CD4-positive, alpha-beta T cell treated with Interleukin-6 for 4 hours (primary cell): Measurements from ENCODE around the gene MFN2.

Experiments
- DNase-seq: peaks from one replicate; pipeline ENCODE4 v3.0.0-alpha.2; 2020; ENCODE audit warnings: mixed read lengths

The MFN2 gene

GRCh38 chr1:12052997-12053686 is 72.9 kb downstream of the MFN2 start:
- no peak for DNase-seq

- DNase-seq, result no peak
Observed at GRCh38 chr1:12053752-12054548, 73.7 kb downstream of the MFN2 start.

DNA sequence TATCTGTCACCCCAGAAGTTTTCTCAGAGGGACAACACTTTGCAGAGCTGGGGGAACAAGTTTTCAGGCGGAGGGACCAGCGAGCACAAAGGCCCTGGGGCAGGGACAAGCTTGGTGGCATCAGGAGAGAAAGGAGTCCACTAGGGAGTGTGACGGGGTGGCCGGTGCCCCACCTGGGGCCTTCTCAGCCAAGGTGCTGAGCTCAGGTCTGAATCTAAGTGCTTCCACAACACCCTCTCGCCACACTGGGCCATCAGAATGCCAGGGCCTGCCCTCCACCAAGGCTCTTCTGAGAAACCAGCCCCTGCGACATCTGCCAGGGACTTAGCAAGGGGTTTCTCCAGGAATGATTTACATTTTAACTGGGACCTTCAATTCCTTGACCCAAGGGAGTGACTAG is 75.0 kb downstream of the MFN2 start:
- no peak for DNase-seq

DNA sequence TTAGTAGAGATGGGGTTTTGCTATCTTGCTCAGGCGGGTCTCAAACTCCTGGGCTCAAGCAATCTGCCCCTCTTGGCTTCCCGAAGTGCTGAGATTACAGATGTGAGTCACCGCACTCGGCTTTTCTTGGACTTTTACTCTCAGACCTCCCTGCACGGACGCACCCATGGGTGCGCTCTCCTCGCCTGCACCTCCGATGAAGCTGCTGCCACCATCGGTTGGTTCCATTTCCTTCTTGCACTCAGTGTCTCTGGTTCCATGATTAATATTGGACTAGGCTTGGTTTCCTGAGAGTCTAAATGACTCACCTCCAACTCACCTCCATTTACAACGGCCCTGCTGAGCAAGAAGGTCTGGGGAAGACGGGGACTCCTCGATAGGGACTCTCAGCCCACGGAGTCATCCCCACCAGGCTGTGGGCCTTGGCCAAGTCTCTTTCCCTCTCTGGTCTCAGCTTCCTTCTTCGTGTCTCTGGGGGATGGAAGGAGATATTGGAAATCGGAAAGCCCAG is 76.1 kb downstream of the MFN2 start:
- no peak for DNase-seq

DNA sequence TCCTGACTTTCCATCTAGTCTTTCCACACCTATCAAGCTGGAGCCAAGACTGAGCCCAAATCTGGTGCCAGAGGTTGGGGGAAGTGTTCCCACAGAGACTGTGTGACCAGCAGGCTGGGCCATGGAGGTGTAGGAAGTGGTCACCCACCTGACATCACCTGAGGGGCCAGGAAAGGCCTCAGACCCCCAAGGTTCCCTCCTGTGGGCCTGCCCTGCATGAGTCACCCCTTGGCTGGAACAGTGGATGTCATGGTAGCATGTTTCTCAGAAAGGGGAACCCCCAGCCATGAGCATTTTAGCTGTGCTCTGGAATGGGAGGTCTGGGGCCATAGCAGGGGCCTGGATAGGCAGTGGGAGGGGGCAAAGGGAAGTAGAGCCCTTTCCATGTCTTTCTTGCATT is 77.1 kb downstream of the MFN2 start:
- no peak for DNase-seq

DNA sequence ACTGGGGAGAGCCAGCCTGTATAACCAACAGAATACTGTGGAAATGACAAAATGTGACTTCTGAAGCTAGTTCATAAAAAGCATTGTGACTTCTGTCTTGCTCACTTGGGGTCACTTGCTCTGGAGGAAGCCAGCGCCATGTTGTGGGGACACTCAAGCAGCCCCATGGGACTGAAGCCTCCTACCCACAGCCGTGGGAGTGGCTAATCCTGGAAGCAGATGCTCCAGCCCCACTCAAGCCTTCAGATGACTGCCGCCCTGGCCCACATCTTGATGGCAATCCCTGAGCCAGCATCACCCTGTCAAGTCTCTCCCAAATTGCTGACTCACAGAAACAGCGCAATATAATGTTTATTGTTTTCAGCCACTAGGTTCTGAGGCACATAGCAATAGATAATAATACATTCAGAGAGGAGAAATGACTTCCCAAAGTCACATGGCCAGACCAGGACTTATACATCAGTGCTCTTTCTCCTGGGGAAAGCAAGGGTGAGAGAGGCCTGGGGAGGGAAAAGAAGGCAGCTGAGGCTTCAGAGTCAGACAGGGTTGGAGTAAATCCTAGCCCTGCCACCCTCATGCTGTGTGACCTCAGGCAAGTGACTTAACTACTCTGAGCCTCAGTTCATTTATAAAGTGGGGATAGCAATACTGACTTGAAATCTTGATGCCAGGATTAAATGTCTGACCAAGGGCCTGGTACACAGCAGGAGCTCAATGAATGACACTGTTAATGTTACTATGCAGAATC is 77.9 kb downstream of the MFN2 start:
- DNase-seq, result no peak

GRCh38 chr1:12059226-12059625 is 79.0 kb downstream of the MFN2 start:
- DNase-seq, result no peak

DNA sequence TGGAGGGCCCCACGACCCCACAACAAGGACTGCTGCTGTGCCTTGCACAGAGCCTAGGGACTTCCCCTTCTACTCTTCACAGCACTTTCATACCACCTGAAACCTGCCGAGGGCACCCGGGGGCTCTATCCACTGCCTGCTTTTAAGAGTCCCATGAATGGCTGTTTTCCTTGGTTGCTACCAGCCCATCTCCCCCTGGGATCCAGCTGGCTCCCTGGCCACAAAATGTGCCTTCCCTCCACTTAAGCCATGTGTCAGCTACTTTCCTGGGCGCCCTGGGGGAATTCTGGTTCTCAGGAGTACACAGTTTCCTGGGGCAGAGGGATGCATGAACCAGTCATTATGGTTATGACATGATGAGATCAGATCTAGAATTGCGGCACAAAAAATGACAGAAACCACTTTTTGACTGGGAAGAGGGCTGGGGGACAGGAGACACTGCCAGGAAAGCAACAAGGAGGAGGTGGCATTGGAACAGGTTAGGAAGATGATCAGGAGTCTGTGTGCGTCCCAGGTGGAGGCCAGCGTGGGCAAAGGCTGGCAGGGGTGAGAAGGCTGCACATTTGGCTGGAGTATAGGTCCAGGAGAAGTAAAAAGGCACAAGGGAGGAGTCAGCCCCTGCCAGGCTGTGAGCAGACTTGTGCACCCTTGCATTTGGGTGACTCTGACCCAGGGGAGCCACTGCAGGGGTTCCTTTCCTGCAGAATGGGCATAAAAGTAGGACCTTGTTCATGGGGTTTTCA is 79.6 kb downstream of the MFN2 start:
- DNase-seq, result no peak

DNA sequence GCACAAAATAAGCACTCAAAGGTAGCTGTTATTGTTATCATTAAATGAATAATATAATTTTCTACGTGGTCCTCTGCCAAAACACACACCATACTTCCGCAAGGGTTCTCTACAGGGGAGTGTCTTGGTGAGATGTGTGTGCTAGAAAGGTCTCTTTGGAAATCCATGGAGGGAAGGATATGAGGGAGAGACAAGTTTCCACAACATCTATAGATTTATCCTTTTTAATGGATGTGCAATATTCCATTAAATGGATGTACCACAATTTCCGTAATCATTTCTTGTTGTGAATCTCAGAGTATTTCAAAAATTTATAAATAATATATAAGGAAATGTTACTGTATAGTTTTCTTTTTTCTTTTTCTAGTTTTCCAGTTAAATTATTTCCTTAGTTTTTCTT is 80.3 kb downstream of the MFN2 start:
- DNase-seq, result no peak
